Stimulated activated CD8-positive, alpha-beta memory T cell treated with anti-CD3 and anti-CD28 coated beads, Interleukin-7, amount 100 ng/mL, for 48 hours (primary cell): ENCODE data around the gene FAM162B.
"Not testable (repeated sequence)": the region's sequence is repeated elsewhere in the genome, so short reads cannot be mapped to it uniquely, and the experiment has no call there.

Source experiments
- DNase-seq, 2 donors: peaks; one replicate each; pipeline ENCODE4 v3.0.0-alpha.2; 2020; ENCODE audit warnings: low read depth in 1 of 2; ENCODE audit errors: extremely low read depth in 1 of 2

FAM162B gene

GRCh38 chr6:116764961-116765841 lies at the start of gene FAM162B:
TSS of gene FAM162B (minus strand) at chr6:116765719. CDS start at chr6:116765576, 143 bp downstream.
- DNase-seq, result no peak

- no peak for DNase-seq
Observed at GRCh38 chr6:116812051-116812650, 46.6 kb upstream of the FAM162B start.

GRCh38 chr6:116801971-116802370 lies 36.5 kb upstream of the FAM162B start:
- DNase-seq, result no peak

- DNase-seq, result no peak
Observed at GRCh38 chr6:116799945-116800344, 34.4 kb upstream of the FAM162B start.

- no peak for DNase-seq
Observed at GRCh38 chr6:116797585-116797984, 32.1 kb upstream of the FAM162B start.

- DNase-seq, result no peak
Observed at GRCh38 chr6:116793224-116793623, 27.7 kb upstream of the FAM162B start.

GRCh38 chr6:116783852-116784251 lies 18.3 kb upstream of the FAM162B start:
- no peak for DNase-seq

- DNase-seq, result no peak
Observed at GRCh38 chr6:116779573-116780164, 14.2 kb upstream of the FAM162B start.

- DNase-seq, result no peak
Observed at GRCh38 chr6:116773886-116774285, 8.4 kb upstream of the FAM162B start.

- no peak for DNase-seq
Observed at GRCh38 chr6:116772450-116772849, 6.9 kb upstream of the FAM162B start.

- no peak for DNase-seq
Observed at GRCh38 chr6:116767715-116768114, 2.2 kb upstream of the FAM162B start.

GRCh38 chr6:116766506-116767176 lies 1.1 kb upstream of the FAM162B start:
- DNase-seq, result no peak

GRCh38 chr6:116764629-116764960 lies 924 bp downstream of the FAM162B start:
- DNase-seq, result no peak

GRCh38 chr6:116763906-116764628 lies 1.5 kb downstream of the FAM162B start:
- no peak for DNase-seq

- no peak for DNase-seq
Observed at GRCh38 chr6:116763048-116763447, 2.5 kb downstream of the FAM162B start.

- no peak for DNase-seq
Observed at GRCh38 chr6:116762235-116762634, 3.3 kb downstream of the FAM162B start.

GRCh38 chr6:116761779-116762178 lies 3.7 kb downstream of the FAM162B start:
- no peak for DNase-seq

GRCh38 chr6:116745176-116745575 lies 20.3 kb downstream of the FAM162B start:
- DNase-seq, result no peak

GRCh38 chr6:116741571-116741970 lies 23.9 kb downstream of the FAM162B start:
- DNase-seq, result no peak

GRCh38 chr6:116740486-116740885 lies 25.0 kb downstream of the FAM162B start:
- not testable (repeated sequence) for DNase-seq

GRCh38 chr6:116737004-116737403 lies 28.5 kb downstream of the FAM162B start:
- no peak for DNase-seq
